Germinal center (tissue), 1 donor: ENCODE measurements around the gene DYRK1A.

Source experiments
- DNase-seq: peaks from one replicate; pipeline ENCODE4 v3.0.0; 2012; ENCODE audit warnings: mixed read lengths, low spot score

The DYRK1A gene

DNA sequence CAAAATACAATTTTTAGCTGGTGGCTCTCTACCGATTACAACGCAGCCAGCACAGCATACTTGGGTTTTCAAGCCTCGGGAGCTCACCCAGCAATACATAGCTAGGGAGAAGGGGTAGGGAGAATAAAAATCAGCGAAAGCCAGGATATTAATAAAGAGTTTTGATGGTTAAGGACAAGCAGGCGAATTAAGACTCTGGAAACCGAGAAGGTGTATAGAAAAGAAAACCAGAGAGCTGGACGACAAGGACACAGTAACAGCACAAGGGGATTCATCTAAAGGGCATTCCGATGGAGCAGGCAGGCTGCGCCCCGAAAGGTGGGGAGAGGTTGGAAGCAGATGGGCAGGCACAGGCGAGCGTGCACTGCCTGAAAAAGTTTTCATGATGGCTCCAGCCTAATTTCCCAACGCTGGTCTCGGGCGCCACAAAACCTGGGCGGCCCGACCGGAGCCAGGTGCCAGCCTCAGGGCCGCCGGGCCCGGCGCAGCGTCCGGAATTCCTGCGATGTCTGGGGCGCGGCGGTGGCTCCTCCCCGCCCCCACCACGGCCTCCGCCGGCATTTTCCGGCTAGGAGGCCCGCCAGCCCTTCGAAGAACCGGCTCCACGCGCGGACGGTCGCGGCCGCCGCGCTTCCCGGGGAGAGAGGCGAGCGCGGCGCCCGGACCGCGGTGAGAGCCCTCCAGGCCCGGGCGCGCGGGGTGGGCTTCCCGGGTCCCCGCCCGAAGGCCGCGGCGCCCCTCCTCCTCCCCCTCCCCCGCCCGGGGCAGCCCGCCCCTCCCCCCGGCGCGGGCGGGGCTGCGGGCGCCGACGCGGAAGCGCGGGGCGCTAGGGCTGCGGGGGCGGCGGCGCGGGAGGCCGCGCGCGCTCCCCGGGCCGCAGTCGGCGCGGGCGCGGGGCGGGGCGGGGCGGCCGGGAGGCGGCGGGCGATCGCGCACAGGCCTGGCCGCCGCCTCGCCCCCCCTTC lies 774 bp upstream of the DYRK1A start:
- DNase-seq: peak; percentile 89

DNA sequence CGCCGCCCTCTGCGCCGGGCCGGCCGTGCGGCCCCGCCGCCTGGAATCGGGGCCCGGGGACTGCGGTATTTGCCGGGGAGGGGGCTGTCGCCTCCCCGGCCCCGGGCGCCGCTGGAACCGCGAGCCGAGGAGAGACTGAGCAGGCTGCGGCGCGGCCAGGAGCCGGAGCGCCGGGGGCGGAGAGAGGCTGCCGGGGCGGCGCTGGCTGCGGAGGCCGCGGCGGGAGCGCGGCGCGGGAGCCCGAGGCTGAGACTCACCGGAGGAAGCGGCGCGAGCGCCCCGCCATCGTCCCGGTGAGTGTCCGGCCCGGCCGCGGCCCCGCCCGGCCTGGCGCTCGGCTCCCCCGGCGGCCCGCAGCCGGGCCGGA lies 746 bp downstream of the DYRK1A start:
- peak; percentile 24 for DNase-seq

- DNase-seq: peak; percentile 20
These were observed 1.3 kb downstream of the DYRK1A start for GRCh38 chr21:37367703-37368540.

- DNase-seq: no peak
These were observed 2.1 kb downstream of the DYRK1A start for GRCh38 chr21:37368541-37369279.

GRCh38 chr21:37369307-37369854 lies 2.8 kb downstream of the DYRK1A start:
- no peak for DNase-seq

- DNase-seq: no peak
These were observed 3.8 kb downstream of the DYRK1A start for GRCh38 chr21:37370152-37371040.

DNA sequence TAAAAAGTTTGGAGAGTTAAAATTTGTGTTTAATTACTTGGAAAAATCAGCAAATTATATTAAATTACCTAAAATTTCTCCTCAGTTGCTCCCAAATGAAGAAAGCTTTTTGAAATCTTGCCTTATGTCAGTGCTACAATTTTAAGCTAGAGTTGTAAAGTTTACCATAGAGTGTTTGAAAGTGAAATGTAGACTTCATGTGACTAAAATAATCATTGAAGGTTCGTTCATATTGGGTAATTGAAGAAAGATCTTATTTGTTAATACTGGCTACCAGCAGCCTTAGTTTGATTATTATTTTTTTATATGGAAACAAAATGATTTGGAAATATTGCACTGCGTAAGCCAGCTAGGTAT lies 4.4 kb downstream of the DYRK1A start:
- no peak for DNase-seq

DNA sequence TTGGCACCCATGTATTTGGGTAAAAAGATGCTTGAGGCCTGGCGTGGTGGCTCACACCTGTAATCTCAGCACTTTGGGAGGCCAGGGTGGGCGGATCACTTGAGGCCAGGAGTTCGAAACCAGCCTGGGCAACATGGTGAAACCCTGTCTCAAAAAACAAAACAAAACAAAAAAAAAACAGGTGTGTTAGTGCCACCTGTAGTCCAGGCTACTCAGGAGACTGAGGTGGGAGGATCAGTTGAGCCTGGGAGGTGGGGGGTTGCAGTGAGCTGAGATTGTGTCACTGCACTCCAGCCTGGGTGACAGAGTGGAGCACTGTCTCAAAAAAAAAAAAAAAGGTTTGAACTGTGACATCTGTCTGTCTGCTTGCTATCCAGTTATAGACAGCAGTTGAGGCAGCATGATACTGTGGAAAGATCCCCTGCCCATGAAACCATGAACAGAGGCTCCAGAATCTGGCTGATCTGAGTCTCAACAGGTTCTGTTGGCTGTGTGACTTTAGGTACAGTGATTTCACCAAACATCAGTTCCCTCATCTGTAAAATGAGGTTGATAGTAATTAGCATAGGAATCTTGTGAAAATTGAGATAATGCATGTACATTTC lies 5.7 kb downstream of the DYRK1A start:
- DNase-seq: no peak

GRCh38 chr21:37372951-37373350 lies 6.4 kb downstream of the DYRK1A start:
- no peak for DNase-seq

DNA sequence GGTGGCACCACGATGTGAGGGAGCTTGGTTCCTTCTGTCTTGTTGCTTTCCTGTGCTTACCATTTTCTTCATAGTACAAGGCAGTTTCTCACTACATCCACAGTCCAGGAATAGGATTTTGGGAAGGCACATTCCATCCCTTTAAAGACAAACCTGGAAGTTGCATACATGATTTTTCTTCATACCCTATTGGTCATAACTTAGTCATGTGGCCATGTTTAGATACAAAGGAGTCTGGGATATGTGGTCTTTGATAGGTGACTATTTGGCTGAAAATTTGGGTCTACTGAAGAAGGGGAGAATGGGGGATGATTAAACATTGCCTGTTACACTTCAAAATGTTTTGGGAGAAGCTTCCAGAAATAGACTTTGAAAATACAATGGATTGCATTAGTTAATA lies 7.0 kb downstream of the DYRK1A start:
- no peak for DNase-seq

DNA sequence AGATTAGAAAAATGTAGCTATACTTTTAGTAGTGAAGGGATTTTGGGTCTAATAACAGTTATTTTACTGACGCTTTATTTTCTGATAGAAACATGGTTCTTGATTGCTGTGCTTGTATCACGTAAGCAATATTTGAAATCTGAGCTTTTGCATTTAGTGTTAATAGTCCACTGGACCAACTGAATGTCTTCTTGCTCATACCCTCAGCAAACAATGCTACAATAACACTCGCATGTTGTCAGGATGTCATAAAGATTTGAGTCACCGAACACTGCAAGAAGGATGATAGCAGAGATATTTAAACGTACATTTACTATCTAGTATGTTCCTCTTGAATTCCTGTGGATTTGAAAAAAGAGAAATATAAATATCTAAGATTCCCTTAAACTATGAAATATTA lies 7.5 kb downstream of the DYRK1A start:
- no peak for DNase-seq

DNA sequence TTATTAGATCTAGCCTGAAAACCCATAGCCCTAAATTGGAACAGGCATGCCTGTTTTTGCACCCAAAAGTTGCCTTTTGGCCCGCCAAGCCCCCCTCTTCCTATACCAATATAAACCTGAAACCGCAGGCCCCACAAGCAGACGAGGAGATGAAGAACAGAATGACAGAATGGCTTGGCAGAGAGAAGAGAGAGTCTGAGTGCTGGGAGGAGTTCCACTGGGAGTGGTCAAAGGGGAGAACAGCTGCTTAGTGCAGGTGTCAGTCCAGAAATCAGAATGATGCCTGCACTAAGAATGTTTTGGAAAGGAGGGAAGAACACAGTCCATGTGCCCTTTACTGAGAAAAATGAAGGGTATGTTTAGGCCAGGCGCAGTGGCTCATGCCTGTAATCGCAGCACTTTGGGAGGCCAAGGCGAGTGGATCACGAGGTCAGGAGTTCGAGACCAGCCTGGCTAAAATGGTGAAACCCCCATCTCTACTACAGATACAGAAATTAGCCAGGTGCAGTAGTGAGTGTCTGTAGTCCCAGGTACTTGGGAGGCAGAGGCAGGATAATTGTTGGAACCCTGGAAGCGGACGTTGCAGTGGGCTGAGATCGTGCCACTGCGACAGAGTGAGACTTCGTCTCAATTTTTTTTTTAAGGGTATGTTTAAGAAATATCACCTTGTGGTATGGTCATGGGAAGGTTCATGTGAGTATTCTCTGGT lies 9.4 kb downstream of the DYRK1A start:
- no peak for DNase-seq

DNA sequence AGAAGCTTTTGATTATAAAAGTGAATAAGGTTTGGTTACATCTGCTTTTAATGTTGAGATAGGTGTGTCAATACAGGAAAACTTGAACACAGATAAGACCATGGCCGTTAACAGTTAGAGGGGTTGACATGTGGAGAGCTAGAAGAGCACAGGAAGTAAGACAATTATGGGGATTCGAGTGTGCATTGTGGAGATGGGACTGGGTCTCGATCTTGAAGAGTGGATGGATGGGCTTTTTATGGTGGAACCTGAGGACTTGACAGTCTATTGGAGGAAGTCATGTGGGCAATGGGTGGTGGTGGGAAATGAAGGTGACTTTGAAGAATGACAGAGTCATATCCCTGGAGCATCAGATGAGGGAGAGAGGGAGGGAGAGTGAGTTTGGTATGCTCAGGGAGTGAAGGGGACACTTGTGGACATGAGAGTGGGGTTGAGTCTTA lies 12.1 kb downstream of the DYRK1A start:
- no peak for DNase-seq

- no peak for DNase-seq
These were observed 14.1 kb downstream of the DYRK1A start for GRCh38 chr21:37380349-37381323.

GRCh38 chr21:37381883-37382585 lies 15.5 kb downstream of the DYRK1A start:
- no peak for DNase-seq

- DNase-seq: no peak
These were observed 16.5 kb downstream of the DYRK1A start for GRCh38 chr21:37383086-37383485.

- no peak for DNase-seq
These were observed 17.3 kb downstream of the DYRK1A start for GRCh38 chr21:37383784-37384311.

GRCh38 chr21:37384416-37384815 lies 17.8 kb downstream of the DYRK1A start:
- no peak for DNase-seq
